HEK293 (cell line): Measurements from ENCODE around the gene CPSF6.

Experiments used
- CTCF ChIP-seq: fragments of 450-650 bp; formaldehyde crosslinking; IDR thresholded peaks from 2 replicates; pipeline ENCODE4 v1.5.1; 2016; ENCODE audit warnings: missing biosample characterization, missing genetic modification characterization
- KLF8 ChIP-seq: fragments of 450-650 bp; formaldehyde crosslinking; IDR thresholded peaks from 2 replicates; pipeline ENCODE4 v1.5.1; 2016; ENCODE audit warnings: missing biosample characterization, missing genetic modification characterization
- MEIS1 ChIP-seq: sonication (generic); formaldehyde crosslinking; IDR thresholded peaks from 2 replicates; pipeline ENCODE4 v1.8.1; 2022; ENCODE audit warnings: missing genetic modification reagents, mild to moderate bottlenecking, borderline replicate concordance
- PBX3 ChIP-seq: sonication (generic); formaldehyde crosslinking; IDR thresholded peaks from 2 replicates; pipeline ENCODE4 v1.8.1; 2022; ENCODE audit warnings: mild to moderate bottlenecking, moderate library complexity, missing genetic modification reagents
- SCRT1 ChIP-seq: fragments of 450-650 bp; formaldehyde crosslinking; IDR thresholded peaks from 2 replicates; pipeline ENCODE4 v1.5.1; 2016; ENCODE audit warnings: missing biosample characterization, missing genetic modification characterization, borderline replicate concordance
- SCRT2 ChIP-seq: fragments of 450-650 bp; formaldehyde crosslinking; IDR thresholded peaks from 2 replicates; pipeline ENCODE4 v1.5.1; 2016; ENCODE audit warnings: missing biosample characterization, missing genetic modification characterization
- ZNF16 ChIP-seq: fragments of 450-650 bp; formaldehyde crosslinking; IDR thresholded peaks from 2 replicates; pipeline ENCODE4 v1.5.1; 2016; ENCODE audit warnings: low read depth, missing biosample characterization, missing genetic modification characterization
- ZNF2 ChIP-seq: fragments of 450-650 bp; formaldehyde crosslinking; IDR thresholded peaks from 2 replicates; pipeline ENCODE4 v1.5.1; 2016; ENCODE audit warnings: missing biosample characterization, missing genetic modification characterization
- ZNF221 ChIP-seq: fragments of 450-650 bp; formaldehyde crosslinking; IDR thresholded peaks from 2 replicates; pipeline ENCODE4 v1.5.1; 2017; ENCODE audit warnings: missing biosample characterization, missing genetic modification characterization, borderline replicate concordance
- ZNF274 ChIP-seq, 2 experiments: fragments of 200-500 bp in 1 of 2; fragments of 450-650 bp in 1 of 2; sonication (Bioruptor generic) in 1 of 2; formaldehyde crosslinking in 1 of 2; IDR thresholded peaks; 2 replicates each; pipeline versions ENCODE4 v1.5.1 to v1.6.1; 2014 to 2016; ENCODE audit warnings: borderline replicate concordance in 1 of 2, inconsistent platforms in 1 of 2, low read length in 1 of 2, missing biosample characterization in 1 of 2, missing genetic modification characterization in 1 of 2
- ZNF354C ChIP-seq: fragments of 450-650 bp; formaldehyde crosslinking; IDR thresholded peaks from 2 replicates; pipeline ENCODE4 v1.5.1; 2016; ENCODE audit warnings: missing biosample characterization, missing genetic modification characterization, low read depth, borderline replicate concordance
- ZNF362 ChIP-seq: fragments of 450-650 bp; formaldehyde crosslinking; IDR thresholded peaks from 2 replicates; pipeline ENCODE4 v1.5.1; 2016; ENCODE audit warnings: missing biosample characterization, missing genetic modification characterization
- ZNF488 ChIP-seq: fragments of 450-650 bp; formaldehyde crosslinking; IDR thresholded peaks from 2 replicates; pipeline ENCODE4 v1.5.1; 2016; ENCODE audit warnings: missing biosample characterization, missing genetic modification characterization
- ZNF521 ChIP-seq: fragments of 450-650 bp; formaldehyde crosslinking; IDR thresholded peaks from 2 replicates; pipeline ENCODE4 v1.5.1; 2017; ENCODE audit warnings: missing biosample characterization, mild to moderate bottlenecking, missing genetic modification characterization
- ZNF548 ChIP-seq: fragments of 450-650 bp; formaldehyde crosslinking; IDR thresholded peaks from 2 replicates; pipeline ENCODE4 v1.5.1; 2016; ENCODE audit warnings: missing biosample characterization, missing genetic modification characterization
- ZNF621 ChIP-seq: fragments of 450-650 bp; formaldehyde crosslinking; IDR thresholded peaks from 2 replicates; pipeline ENCODE4 v1.5.1; 2017; ENCODE audit warnings: missing biosample characterization, missing genetic modification characterization
- ZNF624 ChIP-seq: fragments of 450-650 bp; formaldehyde crosslinking; IDR thresholded peaks from 2 replicates; pipeline ENCODE4 v1.5.1; 2017; ENCODE audit warnings: missing biosample characterization, missing genetic modification characterization
- ZNF654 ChIP-seq: fragments of 450-650 bp; formaldehyde crosslinking; IDR thresholded peaks from 2 replicates; pipeline ENCODE4 v1.5.1; 2016; ENCODE audit warnings: low read depth, missing biosample characterization, missing genetic modification characterization
- ZNF658 ChIP-seq: fragments of 450-650 bp; formaldehyde crosslinking; IDR thresholded peaks from 2 replicates; pipeline ENCODE4; 2016; ENCODE audit warnings: missing biosample characterization, missing genetic modification characterization
- ZNF664 ChIP-seq: fragments of 450-650 bp; formaldehyde crosslinking; IDR thresholded peaks from 2 replicates; pipeline ENCODE4 v1.5.1; 2016; ENCODE audit warnings: missing biosample characterization, missing genetic modification characterization
- ZNF785 ChIP-seq: fragments of 450-650 bp; formaldehyde crosslinking; IDR thresholded peaks from 2 replicates; pipeline ENCODE4 v1.5.1; 2016; ENCODE audit warnings: missing biosample characterization, missing genetic modification characterization
- TF ChIP-seq, protein P1 (sequence below): fragments of 450-650 bp; formaldehyde crosslinking; IDR thresholded peaks from 2 replicates; pipeline ENCODE4 v1.5.1; 2017; ENCODE audit warnings: missing biosample characterization, missing genetic modification characterization
- TF ChIP-seq, protein P2 (sequence below): fragments of 450-650 bp; formaldehyde crosslinking; IDR thresholded peaks from 2 replicates; pipeline ENCODE4 v1.5.1; 2016; ENCODE audit warnings: missing biosample characterization, missing genetic modification characterization
- TF ChIP-seq, protein P3 (sequence below): fragments of 450-650 bp; formaldehyde crosslinking; IDR thresholded peaks from 2 replicates; pipeline ENCODE4 v1.5.1; 2016; ENCODE audit warnings: missing biosample characterization, missing genetic modification characterization
- TF ChIP-seq, protein P4 (sequence below): fragments of 450-650 bp; formaldehyde crosslinking; IDR thresholded peaks from 2 replicates; pipeline ENCODE4 v1.5.1; 2016; ENCODE audit warnings: missing biosample characterization, missing genetic modification characterization

Gene CPSF6

GRCh38 chr12:69238589-69239351 is 599 bp upstream of the CPSF6 start (continued):
- TF ChIP-seq ZNF221 (no peak), ZNF16 (tag by site-specific recombination) (no peak), ZNF521 (no peak), MEIS1 (CRISPR knock-in tag) (no peak), ZNF548 (tag by site-specific recombination) (no peak), ZNF785 (tag by site-specific recombination) (no peak), PBX3 (CRISPR knock-in tag) (no peak), SCRT2 (peak; percentile 70; the same call in 1 of the 2 replicates), ZNF354C (tag by site-specific recombination) (no peak), ZNF664 (0 out of 2 replicates have a peak, but pooled peaks have one; percentile 5), ZNF2 (0 out of 2 replicates have a peak, but pooled peaks have one; percentile 33), ZNF621 (tag by site-specific recombination) (no peak), ZNF362 (tag by site-specific recombination) (no peak), SCRT1 (tag by site-specific recombination) (0 out of 2 replicates have a peak, but pooled peaks have one; percentile 15), ZNF488 (tag by site-specific recombination) (no peak), ZNF658 (tag by site-specific recombination) (no peak), CTCF (tag by site-specific recombination) (no peak), ZNF274 (IDR thresholded peaks at IDR 0.05; ENCODE audit: low read length) (no peak), ZNF274 (tag by site-specific recombination; IDR thresholded peaks at IDR 0.05; ENCODE audit: borderline replicate concordance) (no peak), KLF8 (no peak), ZNF624 (tag by site-specific recombination) (no peak), ZNF654 (tag by site-specific recombination) (0 out of 2 replicates have a peak, but pooled peaks have one; percentile 2)
- TF ChIP-seq, protein P1, sequence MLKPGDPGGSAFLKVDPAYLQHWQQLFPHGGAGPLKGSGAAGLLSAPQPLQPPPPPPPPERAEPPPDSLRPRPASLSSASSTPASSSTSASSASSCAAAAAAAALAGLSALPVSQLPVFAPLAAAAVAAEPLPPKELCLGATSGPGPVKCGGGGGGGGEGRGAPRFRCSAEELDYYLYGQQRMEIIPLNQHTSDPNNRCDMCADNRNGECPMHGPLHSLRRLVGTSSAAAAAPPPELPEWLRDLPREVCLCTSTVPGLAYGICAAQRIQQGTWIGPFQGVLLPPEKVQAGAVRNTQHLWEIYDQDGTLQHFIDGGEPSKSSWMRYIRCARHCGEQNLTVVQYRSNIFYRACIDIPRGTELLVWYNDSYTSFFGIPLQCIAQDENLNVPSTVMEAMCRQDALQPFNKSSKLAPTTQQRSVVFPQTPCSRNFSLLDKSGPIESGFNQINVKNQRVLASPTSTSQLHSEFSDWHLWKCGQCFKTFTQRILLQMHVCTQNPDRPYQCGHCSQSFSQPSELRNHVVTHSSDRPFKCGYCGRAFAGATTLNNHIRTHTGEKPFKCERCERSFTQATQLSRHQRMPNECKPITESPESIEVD (tag by site-specific recombination) = no peak
- TF ChIP-seq, protein P2, sequence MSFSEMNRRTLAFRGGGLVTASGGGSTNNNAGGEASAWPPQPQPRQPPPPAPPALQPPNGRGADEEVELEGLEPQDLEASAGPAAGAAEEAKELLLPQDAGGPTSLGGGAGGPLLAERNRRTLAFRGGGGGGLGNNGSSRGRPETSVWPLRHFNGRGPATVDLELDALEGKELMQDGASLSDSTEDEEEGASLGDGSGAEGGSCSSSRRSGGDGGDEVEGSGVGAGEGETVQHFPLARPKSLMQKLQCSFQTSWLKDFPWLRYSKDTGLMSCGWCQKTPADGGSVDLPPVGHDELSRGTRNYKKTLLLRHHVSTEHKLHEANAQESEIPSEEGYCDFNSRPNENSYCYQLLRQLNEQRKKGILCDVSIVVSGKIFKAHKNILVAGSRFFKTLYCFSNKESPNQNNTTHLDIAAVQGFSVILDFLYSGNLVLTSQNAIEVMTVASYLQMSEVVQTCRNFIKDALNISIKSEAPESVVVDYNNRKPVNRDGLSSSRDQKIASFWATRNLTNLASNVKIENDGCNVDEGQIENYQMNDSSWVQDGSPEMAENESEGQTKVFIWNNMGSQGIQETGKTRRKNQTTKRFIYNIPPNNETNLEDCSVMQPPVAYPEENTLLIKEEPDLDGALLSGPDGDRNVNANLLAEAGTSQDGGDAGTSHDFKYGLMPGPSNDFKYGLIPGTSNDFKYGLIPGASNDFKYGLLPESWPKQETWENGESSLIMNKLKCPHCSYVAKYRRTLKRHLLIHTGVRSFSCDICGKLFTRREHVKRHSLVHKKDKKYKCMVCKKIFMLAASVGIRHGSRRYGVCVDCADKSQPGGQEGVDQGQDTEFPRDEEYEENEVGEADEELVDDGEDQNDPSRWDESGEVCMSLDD (tag by site-specific recombination) = no peak
- TF ChIP-seq, protein P3, sequence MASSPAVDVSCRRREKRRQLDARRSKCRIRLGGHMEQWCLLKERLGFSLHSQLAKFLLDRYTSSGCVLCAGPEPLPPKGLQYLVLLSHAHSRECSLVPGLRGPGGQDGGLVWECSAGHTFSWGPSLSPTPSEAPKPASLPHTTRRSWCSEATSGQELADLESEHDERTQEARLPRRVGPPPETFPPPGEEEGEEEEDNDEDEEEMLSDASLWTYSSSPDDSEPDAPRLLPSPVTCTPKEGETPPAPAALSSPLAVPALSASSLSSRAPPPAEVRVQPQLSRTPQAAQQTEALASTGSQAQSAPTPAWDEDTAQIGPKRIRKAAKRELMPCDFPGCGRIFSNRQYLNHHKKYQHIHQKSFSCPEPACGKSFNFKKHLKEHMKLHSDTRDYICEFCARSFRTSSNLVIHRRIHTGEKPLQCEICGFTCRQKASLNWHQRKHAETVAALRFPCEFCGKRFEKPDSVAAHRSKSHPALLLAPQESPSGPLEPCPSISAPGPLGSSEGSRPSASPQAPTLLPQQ (tag by site-specific recombination) = peak; percentile 99
- TF ChIP-seq, protein P4, sequence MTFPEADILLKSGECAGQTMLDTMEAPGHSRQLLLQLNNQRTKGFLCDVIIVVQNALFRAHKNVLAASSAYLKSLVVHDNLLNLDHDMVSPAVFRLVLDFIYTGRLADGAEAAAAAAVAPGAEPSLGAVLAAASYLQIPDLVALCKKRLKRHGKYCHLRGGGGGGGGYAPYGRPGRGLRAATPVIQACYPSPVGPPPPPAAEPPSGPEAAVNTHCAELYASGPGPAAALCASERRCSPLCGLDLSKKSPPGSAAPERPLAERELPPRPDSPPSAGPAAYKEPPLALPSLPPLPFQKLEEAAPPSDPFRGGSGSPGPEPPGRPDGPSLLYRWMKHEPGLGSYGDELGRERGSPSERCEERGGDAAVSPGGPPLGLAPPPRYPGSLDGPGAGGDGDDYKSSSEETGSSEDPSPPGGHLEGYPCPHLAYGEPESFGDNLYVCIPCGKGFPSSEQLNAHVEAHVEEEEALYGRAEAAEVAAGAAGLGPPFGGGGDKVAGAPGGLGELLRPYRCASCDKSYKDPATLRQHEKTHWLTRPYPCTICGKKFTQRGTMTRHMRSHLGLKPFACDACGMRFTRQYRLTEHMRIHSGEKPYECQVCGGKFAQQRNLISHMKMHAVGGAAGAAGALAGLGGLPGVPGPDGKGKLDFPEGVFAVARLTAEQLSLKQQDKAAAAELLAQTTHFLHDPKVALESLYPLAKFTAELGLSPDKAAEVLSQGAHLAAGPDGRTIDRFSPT (tag by site-specific recombination) = no peak
- TF ChIP-seq, all 188 proteins: peak for 10
